ENCODE data around the gene SEMA3C.
"Not testable (repeated sequence)": the region's sequence is repeated elsewhere in the genome, so short reads cannot be mapped to it uniquely, and the experiment has no call there.

The SEMA3C gene

DNA sequence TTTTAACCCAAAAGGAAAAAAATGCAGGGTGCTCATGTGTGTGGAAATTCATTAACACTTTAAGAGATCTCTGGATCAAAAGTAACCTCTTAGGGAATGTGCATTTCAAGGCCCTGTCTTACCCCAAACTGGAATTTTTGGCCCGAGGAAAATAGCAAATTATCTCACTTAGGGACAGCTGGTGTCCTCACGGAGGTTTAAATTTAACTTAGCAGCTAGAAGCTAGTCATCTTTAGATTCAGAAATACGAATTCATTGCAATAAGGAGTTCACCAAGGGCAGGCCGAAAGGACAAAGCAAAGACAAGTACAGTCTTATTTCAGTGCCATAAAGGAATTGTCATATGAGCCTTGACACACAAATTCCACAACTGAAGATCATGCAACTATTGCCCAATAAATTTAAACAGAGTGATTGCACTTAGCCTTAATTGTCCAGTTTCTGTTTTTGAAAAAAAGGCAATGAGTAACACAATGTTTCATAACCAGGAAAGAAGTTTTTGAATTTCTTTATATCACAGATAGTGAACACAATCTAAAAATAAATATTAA, 22.4 kb upstream of the SEMA3C start:
- DNase-seq (no peak), ATAC-seq (replicated peaks) (no peak)
- no peak overlapping the region for H3K4me3 Mint-ChIP-seq
- H3K36me3 Mint-ChIP-seq (ENCODE audit: insufficient read depth) = no peaks in the 10 kb centered on the region
- H3K27ac Mint-ChIP-seq = no peak overlapping the region
- H3K27me3 Mint-ChIP-seq = no peaks in the 10 kb centered on the region
- no peaks in the 10 kb centered on the region for H3K4me1 Mint-ChIP-seq (ENCODE audit: low read depth in 2 of 2)
- peaks cover 1 to 7% of the 10 kb centered on the region in 2 donors for H3K9me3 Mint-ChIP-seq

DNA sequence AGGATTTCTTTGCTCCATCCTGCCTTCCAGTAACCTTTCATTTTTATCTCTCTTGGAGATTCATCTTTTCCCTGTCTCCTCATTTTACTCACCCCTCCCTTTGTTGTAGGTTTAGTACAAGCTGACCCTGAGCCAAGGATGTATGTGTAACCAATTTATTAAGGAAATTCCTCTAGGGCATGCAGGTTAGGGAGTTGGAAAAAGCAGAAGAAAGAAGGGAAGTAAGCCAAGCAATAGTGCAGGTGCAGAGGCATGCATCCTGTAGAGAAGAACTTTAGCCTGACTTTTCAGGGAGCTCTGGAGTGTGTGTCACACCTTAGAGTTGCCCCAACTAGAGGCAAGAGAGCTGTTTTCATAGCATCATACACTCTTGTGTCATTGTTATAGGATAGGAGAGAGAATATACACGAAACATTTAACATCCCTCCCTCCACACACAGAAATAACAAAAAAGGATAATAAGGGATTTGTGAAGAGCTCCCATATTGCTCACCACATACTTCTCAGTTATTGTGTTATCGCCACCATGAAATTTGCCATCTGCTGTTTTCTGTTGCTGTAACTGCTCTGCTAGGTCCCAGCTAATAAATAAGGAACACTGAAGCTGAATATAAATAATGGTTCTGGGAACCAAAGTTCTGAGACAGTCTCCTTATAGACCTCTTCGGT, 21.8 kb upstream of the SEMA3C start:
- ATAC-seq (replicated peaks) (no peak), DNase-seq (no peak)
- H3K27me3 Mint-ChIP-seq = no peaks in the 10 kb centered on the region
- H3K27ac Mint-ChIP-seq = no peak overlapping the region
- H3K9me3 Mint-ChIP-seq = peaks cover 1 to 5% of the 10 kb centered on the region in 2 donors
- H3K36me3 Mint-ChIP-seq (ENCODE audit: insufficient read depth) = no peaks in the 10 kb centered on the region
- no peak overlapping the region for H3K4me3 Mint-ChIP-seq
- no peaks in the 10 kb centered on the region for H3K4me1 Mint-ChIP-seq (ENCODE audit: low read depth in 2 of 2)

DNA sequence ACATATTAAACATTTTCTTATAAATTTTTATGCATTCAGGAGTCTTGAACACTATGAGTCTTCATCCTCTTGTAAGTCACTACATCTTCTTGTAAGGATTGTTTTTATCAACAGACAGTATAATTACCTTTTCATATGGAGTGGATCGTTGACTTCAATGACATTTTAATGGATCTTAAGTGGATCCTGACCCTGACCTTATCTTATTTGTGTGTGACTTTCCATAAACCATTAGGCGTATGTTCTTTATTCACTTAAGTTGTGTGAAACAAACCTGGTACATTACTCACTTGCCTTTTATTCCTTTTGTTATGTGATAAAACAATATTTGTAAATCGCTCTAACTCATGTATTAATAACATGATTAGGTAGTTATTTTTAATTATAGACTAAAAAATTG, 18.5 kb upstream of the SEMA3C start:
- Mint-ChIP-seq H3K36me3 (ENCODE audit: insufficient read depth) (no peaks in the 10 kb centered on the region), H3K4me3 (no peak overlapping the region), H3K9me3 (peaks cover 6 to 7% of the 10 kb centered on the region in 2 donors), H3K4me1 (ENCODE audit: low read depth in 2 of 2) (no peaks in the 10 kb centered on the region), H3K27me3 (no peaks in the 10 kb centered on the region), H3K27ac (no peak overlapping the region)
- ATAC-seq (replicated peaks) (no peak), DNase-seq (no peak)

DNA sequence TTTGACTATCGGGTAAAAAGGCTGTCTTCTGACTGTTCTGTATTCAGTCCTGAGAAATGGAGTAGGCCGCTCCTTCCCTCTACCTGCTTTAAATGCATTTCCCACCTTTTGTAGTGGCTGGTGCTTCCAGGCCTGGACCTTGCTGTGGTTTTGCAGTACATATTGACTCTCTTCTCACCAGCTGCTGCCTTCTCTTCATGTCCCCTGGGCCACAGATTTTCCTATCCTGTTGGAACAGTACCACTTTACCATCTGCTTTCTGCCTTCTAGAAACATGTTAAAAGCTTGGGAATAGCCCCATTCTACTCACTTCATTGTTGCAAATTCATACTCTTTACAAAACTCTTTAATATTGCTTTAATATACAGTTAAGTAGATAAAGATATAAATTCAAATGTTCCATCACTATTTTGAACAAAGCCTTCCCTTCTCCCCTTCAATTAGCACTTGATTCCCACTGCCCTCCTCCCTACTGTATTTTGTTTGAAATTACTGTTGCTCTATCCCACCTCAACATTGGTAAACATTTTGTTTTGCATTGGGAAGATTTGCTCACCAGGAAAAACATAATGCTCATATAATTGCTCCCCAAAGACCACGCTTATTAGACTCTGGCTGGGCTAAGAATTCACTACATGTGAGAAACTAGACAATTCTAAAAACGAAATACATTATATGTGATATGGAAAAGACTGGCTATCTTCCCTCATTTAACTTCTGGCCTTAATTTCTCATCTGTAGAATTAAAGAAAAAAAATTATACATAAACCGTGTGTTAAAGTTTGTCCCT, 17.3 kb upstream of the SEMA3C start:
- no peak for DNase-seq
- H3K27me3 Mint-ChIP-seq = no peaks in the 10 kb centered on the region
- no peak overlapping the region for H3K27ac Mint-ChIP-seq
- ATAC-seq (replicated peaks) = no peak
- peaks cover 7 to 9% of the 10 kb centered on the region in 2 donors for H3K9me3 Mint-ChIP-seq
- no peak overlapping the region for H3K4me3 Mint-ChIP-seq
- H3K36me3 Mint-ChIP-seq (ENCODE audit: insufficient read depth) = no peaks in the 10 kb centered on the region
- no peaks in the 10 kb centered on the region for H3K4me1 Mint-ChIP-seq (ENCODE audit: low read depth in 2 of 2)

DNA sequence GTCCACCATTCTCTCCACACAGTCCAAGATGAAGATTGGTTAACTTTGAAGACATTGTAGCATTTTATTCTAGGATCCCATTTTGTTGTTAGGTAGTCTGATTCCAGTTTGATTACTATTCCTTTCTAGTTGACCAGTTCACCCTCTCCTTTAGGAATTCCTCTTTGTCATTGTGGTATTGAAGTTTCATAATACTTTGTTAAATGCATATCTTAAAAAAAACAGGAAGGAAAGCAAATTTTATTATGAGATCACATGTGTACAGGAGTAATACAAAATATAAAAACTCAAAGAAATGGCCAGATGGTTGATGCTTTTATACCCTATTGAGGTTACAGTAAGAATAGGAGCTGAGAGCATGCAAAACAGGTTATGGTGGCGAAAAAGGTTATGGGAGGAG, 15.5 kb upstream of the SEMA3C start:
- no peak for ATAC-seq (replicated peaks)
- Mint-ChIP-seq H3K27ac (no peak overlapping the region), H3K4me1 (ENCODE audit: low read depth in 2 of 2) (no peaks in the 10 kb centered on the region)

DNA sequence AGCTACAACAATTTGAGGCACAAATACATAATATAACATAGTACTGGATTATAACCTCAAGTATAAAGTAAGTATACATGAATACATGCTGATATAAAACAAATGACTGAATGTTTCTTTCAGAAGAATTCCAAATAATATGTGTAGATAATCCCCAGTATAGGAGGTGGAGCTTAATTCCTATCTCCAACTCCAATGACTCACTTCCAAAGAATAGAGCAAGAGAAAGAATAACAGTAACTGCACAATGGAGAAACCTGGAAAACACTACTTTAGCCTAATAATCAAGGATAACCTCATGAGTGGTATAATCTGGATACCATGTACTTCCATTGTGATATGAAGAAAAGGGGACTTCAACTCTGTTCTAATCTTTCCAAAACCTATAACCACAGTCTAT, 13.7 kb upstream of the SEMA3C start:
- no peak overlapping the region for H3K4me3 Mint-ChIP-seq
- no peak for DNase-seq

More for the DNA sequence above, 15.5 kb upstream of the SEMA3C start:
- H3K4me3 Mint-ChIP-seq = no peak overlapping the region
- DNase-seq = no peak
- no peaks in the 10 kb centered on the region for H3K36me3 Mint-ChIP-seq (ENCODE audit: insufficient read depth)
- peaks cover 9 to 13% of the 10 kb centered on the region in 2 donors for H3K9me3 Mint-ChIP-seq
- H3K27me3 Mint-ChIP-seq = no peaks in the 10 kb centered on the region

DNA sequence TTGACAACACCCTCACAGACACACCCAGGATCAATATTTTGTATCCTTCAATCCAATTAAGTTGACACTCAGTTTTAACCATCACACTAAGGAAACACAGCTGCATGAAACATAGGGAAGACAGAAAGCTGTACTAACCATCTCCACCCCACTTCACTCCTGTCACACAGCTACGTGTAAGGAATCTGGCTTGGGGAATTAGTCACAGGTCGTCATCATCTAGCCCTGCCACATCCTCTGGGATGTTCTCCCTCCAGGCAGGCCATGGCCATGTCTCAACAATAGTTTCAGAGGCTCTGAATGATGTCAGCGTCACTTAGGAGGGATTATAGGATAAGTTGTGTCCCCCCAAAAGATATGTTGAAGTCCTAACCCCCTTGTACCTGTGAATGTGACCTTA, 10.8 kb upstream of the SEMA3C start:
- ATAC-seq (replicated peaks) (no peak), DNase-seq (no peak)
- no peaks in the 10 kb centered on the region for H3K36me3 Mint-ChIP-seq (ENCODE audit: insufficient read depth)
- H3K4me3 Mint-ChIP-seq = no peak overlapping the region
- H3K4me1 Mint-ChIP-seq (ENCODE audit: low read depth in 2 of 2) = no peaks in the 10 kb centered on the region
- peaks cover 7 to 11% of the 10 kb centered on the region in 2 donors for H3K9me3 Mint-ChIP-seq
- H3K27ac Mint-ChIP-seq = no peak overlapping the region
- no peaks in the 10 kb centered on the region for H3K27me3 Mint-ChIP-seq

More for the DNA sequence above, 13.7 kb upstream of the SEMA3C start:
- Mint-ChIP-seq H3K27ac (no peak overlapping the region), H3K9me3 (peaks cover 7 to 13% of the 10 kb centered on the region in 2 donors), H3K27me3 (no peaks in the 10 kb centered on the region), H3K4me1 (ENCODE audit: low read depth in 2 of 2) (no peaks in the 10 kb centered on the region), H3K36me3 (ENCODE audit: insufficient read depth) (no peaks in the 10 kb centered on the region)
- no peak for ATAC-seq (replicated peaks)

DNA sequence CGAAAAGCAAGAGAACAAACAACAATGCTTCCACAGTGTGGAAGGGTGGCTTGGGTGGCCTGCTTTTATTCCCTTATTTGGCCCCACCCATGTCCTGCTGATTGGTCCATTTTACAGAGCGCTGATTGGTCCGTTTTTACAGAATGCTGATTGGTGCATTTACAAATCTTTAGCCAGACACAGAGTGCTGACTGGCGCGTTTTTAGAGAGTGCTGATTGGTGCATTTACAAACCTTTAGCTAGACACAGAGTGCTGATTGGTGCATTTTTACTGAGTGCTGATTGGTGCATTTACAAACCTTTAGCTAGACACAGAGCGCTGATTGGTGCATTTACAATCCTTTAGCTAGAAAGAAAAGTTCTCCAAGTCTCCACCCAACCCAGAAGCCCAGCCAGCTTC, 8.1 kb upstream of the SEMA3C start:
- not testable (repeated sequence) for H3K4me3 Mint-ChIP-seq; H3K9me3 Mint-ChIP-seq; ATAC-seq (replicated peaks); H3K4me1 Mint-ChIP-seq (ENCODE audit: low read depth in 2 of 2); DNase-seq; H3K36me3 Mint-ChIP-seq (ENCODE audit: insufficient read depth); H3K27ac Mint-ChIP-seq; H3K27me3 Mint-ChIP-seq

DNA sequence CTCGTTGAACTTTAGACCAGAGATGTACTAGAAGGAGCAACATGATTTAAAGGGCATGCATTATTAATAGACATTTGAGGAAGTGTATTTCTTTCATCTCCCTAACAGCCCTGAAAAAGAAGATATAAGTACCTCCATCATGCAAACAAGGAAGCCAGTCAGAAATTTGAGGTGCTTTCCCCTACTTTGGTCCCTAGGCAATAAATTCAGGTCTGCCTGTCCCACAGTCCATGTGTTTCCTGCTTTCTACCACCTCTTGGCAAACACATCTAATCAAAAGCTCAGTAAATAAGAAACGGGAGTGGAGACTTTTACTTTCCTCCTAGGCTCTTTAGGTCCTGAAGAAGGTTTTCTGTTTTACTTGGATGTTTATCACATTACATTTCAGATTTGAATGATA, 5.2 kb upstream of the SEMA3C start:
- no peak overlapping the region for H3K27ac Mint-ChIP-seq
- ATAC-seq (replicated peaks) = no peak
- H3K27me3 Mint-ChIP-seq = no peaks in the 10 kb centered on the region
- H3K36me3 Mint-ChIP-seq (ENCODE audit: insufficient read depth) = no peaks in the 10 kb centered on the region
- no peaks in the 10 kb centered on the region for H3K4me1 Mint-ChIP-seq (ENCODE audit: low read depth in 2 of 2)
- no peak for DNase-seq
- H3K9me3 Mint-ChIP-seq = no peaks in the 10 kb centered on the region
- no peak overlapping the region for H3K4me3 Mint-ChIP-seq

DNA sequence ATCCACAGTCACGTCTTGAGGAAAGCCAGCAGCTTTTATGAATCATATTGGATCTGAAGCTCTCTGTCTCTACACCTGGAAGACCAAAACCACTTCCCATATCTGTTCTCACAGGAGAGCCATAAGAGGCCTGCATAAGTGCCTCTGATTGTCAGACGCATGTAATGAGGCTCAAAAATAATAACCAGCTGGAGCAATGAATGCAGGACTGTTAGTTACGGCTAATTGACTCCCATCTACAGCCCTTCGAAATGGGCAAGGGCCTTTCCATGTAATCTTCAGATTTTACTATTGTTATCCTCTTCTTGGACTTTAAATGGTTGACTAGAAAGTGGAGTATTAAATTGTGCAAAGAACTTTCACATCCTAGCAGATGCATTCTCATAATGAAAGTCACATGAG, 4.4 kb upstream of the SEMA3C start:
- DNase-seq = no peak

DNA sequence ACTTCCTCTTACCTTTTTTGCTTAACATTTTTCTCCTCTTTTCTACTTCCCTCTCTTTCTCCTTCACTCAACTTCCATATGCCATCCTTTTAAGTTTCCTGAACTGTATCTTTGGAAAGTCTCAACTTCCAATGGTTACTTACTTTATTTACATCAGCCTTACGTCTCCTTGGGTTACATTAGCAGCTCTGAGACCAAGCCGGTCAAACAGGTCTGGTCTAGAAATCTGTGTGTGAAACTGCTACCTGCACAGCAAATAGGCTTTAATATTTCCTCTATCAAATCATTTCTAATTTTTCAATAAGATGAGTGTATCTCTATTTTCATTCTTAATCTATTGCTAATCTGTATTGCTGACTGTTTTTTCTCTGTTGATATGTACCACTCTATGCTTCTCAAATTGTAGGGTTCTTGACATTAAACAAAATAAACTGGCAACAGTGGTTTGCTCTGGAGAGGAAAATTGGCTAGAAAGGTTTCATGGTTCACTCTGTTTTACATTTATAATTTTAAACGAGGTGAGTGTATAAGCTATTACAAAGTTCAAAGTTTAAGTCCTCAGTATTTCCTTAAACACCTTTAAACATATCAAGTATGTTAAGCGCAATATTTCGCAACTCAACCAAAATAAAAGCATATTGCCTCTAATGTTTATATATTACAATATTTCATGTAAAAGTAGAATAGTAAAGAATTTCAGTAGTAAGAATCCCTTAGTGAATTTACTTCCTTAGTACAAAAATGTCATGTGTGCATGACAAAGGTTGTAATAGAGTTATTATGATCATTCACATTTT, 3.6 kb upstream of the SEMA3C start:
- H3K4me1 Mint-ChIP-seq (ENCODE audit: low read depth in 2 of 2) = no peaks in the 10 kb centered on the region
- peaks cover 0 to 9% of the 10 kb centered on the region in 2 donors for H3K27me3 Mint-ChIP-seq
- ATAC-seq (replicated peaks) = no peak
- no peak overlapping the region for H3K4me3 Mint-ChIP-seq
- no peaks in the 10 kb centered on the region for H3K9me3 Mint-ChIP-seq
- no peak overlapping the region for H3K27ac Mint-ChIP-seq
- DNase-seq = no peak
- no peaks in the 10 kb centered on the region for H3K36me3 Mint-ChIP-seq (ENCODE audit: insufficient read depth)

More for the DNA sequence above, 4.4 kb upstream of the SEMA3C start:
- H3K36me3 Mint-ChIP-seq (ENCODE audit: insufficient read depth) = no peaks in the 10 kb centered on the region
- no peak overlapping the region for H3K4me3 Mint-ChIP-seq
- H3K27me3 Mint-ChIP-seq = peaks cover 0 to 6% of the 10 kb centered on the region in 2 donors
- no peak for ATAC-seq (replicated peaks)
- no peaks in the 10 kb centered on the region for H3K9me3 Mint-ChIP-seq
- no peak overlapping the region for H3K27ac Mint-ChIP-seq
- no peaks in the 10 kb centered on the region for H3K4me1 Mint-ChIP-seq (ENCODE audit: low read depth in 2 of 2)

DNA sequence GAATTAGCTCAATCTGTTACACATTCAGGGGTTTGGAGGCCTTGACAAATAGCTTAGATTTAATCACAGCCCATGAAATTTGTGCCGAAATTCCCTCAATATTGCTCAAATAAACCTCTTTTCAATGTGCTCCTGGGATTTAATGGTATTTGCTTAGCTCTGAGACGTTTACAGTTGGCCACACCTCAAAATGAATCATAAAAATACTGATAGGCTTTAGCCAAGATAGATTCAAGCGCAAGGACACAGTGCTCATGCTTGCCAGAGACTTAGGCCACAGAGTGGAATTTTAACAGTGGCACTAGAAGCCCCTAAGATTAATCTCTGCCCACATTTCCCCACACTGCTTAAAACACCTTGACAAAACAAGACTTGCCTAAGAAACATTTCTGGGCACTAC, 2.3 kb upstream of the SEMA3C start:
- H3K27me3 Mint-ChIP-seq = peaks cover 0 to 9% of the 10 kb centered on the region in 2 donors
- DNase-seq (no peak), ATAC-seq (replicated peaks) (no peak)
- H3K27ac Mint-ChIP-seq = no peak overlapping the region
- no peaks in the 10 kb centered on the region for H3K36me3 Mint-ChIP-seq (ENCODE audit: insufficient read depth)
- H3K9me3 Mint-ChIP-seq = no peaks in the 10 kb centered on the region
- H3K4me1 Mint-ChIP-seq (ENCODE audit: low read depth in 2 of 2) = no peaks in the 10 kb centered on the region
- no peak overlapping the region for H3K4me3 Mint-ChIP-seq

DNA sequence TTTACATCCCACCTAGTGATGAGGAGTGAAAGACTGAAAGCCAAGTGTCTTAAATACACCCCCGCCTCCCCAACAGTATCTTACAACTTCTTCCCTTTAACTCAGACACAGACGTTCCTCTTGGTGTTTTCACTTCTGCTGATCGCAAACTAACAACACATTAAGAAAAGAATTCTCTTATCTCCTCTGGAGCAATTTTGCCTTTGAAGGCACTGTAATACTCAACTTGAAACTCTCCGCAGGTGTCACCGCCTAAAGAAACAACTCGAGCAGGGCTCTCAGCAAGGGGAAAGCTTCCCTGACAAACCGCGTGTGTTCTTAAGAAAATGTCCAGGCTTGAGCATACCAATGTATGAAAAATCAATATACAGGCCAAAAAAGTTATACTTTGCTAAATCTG, 452 bp downstream of the SEMA3C start:
- H3K27ac Mint-ChIP-seq = no peak overlapping the region
- H3K27me3 Mint-ChIP-seq = peaks cover 0 to 9% of the 10 kb centered on the region in 2 donors
- ATAC-seq (replicated peaks) (no peak), DNase-seq (no peak)
- no peaks in the 10 kb centered on the region for H3K4me1 Mint-ChIP-seq (ENCODE audit: low read depth in 2 of 2)
- H3K36me3 Mint-ChIP-seq (ENCODE audit: insufficient read depth) = no peaks in the 10 kb centered on the region
- H3K4me3 Mint-ChIP-seq = no peak overlapping the region
- H3K9me3 Mint-ChIP-seq = no peaks in the 10 kb centered on the region

Measured in effector memory CD8-positive, alpha-beta T cell (primary cell).